ENCODE data around the gene RPA3.

RPA3 gene

DNA sequence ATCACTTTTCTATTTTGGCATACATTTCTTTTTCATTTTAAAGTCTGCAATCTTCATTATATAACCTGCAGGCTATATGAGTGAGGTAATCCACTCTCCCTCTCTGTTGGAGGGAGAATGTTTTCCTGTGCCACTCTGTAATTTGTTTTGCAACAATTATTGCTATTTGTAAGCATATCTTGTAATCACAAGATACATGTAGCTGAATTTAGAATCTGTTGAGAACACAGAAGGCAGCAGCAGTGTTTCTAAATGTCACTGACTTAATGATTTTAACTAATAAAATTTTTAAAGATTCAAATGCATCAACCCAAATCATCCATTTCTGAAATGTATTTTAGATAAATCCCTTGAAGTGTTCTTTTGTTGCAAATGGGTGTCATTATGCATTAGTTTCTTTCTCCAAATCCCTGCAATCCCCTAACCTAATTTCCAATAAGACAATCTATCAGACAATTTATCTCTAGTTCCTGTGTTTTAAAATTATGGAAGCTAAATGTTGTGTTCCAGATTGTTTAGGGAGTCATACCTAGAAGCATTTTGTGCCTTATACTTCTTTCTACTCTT, 97.7 kb downstream of the RPA3 start:
- Mint-ChIP-seq H3K4me1 (peaks cover 15% of the 10 kb centered on the region), H3K9me3 (no peaks in the 10 kb centered on the region), H3K27me3 (peaks cover 6% of the 10 kb centered on the region), H3K27ac (no peak overlapping the region), H3K4me3 (no peak overlapping the region)
- no peak for DNase-seq
- no peak for ATAC-seq

DNA sequence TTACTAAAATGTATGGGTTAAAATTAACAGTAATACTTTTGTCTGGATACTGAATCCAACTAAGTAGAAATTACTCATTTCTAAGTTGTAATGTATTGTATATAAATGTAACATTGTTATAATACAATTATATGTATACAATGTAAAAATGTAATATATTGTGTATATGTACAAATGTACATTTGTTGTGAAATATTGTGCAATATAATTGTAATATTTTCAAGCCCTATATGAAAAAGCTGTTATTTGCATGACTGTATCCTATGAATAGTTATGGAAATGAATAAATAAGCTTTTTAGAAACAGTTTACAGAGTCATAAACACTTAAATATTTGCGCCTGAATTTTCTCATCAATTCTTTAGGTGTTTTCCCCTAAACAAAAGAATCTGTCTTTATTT, 98.2 kb downstream of the RPA3 start:
- H3K4me1 Mint-ChIP-seq: peaks cover 15% of the 10 kb centered on the region

DNA sequence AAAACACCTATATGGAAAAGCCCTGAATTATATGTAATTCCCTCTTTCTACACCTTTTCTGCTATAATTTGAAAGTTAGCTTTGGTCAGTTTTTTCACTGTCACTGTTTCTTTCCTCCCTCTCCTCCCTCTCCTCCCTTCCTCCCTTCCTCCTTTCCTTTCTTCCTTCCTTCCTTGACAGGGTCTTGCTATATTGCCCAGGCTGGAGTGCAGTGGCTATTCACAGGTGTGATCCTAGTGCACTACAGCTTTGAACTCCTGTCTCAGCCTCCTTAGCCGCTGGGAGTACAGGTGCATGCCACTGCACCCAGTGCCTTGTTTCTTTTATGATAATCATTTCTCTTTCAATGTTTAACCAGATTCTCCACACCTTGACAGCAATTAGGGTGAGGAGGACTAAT, 100.0 kb downstream of the RPA3 start:
- Mint-ChIP-seq H3K27ac (no peak overlapping the region), H3K4me3 (no peak overlapping the region), H3K27me3 (no peaks in the 10 kb centered on the region)

More for the DNA sequence above, 98.2 kb downstream of the RPA3 start:
- H3K4me3 Mint-ChIP-seq: no peak overlapping the region
- no peak overlapping the region for H3K27ac Mint-ChIP-seq
- H3K27me3 Mint-ChIP-seq: peaks cover 6% of the 10 kb centered on the region
- no peaks in the 10 kb centered on the region for H3K9me3 Mint-ChIP-seq
- no peak for DNase-seq
- no peak for ATAC-seq

DNA sequence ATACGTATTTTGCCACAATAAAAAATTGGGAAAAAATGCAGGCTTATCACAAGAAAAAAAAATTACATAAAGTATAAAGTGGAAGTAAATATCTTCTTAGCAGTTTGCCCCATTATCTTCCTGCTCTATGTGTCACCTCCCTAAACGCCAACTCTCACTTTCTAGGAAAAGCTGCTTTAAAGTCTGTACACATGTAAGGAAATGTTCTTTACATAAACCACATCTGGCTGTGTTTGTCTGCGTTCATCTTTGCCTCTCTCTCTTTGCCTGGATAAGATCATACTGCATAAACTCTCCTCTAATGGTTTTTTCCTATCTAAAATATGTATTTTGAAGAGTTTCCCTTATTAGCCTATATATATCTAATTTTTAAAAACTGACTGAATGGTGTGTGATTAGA, 100.9 kb downstream of the RPA3 start:
- H3K9me3 Mint-ChIP-seq: no peaks in the 10 kb centered on the region
- peaks cover 15% of the 10 kb centered on the region for H3K4me1 Mint-ChIP-seq
- H3K27me3 Mint-ChIP-seq: no peaks in the 10 kb centered on the region
- no peak for ATAC-seq
- no peak for DNase-seq
- no peak overlapping the region for H3K4me3 Mint-ChIP-seq
- H3K27ac Mint-ChIP-seq: no peak overlapping the region

More for the DNA sequence above, 100.0 kb downstream of the RPA3 start:
- no peak for ATAC-seq
- no peaks in the 10 kb centered on the region for H3K9me3 Mint-ChIP-seq
- DNase-seq: no peak
- peaks cover 15% of the 10 kb centered on the region for H3K4me1 Mint-ChIP-seq

DNA sequence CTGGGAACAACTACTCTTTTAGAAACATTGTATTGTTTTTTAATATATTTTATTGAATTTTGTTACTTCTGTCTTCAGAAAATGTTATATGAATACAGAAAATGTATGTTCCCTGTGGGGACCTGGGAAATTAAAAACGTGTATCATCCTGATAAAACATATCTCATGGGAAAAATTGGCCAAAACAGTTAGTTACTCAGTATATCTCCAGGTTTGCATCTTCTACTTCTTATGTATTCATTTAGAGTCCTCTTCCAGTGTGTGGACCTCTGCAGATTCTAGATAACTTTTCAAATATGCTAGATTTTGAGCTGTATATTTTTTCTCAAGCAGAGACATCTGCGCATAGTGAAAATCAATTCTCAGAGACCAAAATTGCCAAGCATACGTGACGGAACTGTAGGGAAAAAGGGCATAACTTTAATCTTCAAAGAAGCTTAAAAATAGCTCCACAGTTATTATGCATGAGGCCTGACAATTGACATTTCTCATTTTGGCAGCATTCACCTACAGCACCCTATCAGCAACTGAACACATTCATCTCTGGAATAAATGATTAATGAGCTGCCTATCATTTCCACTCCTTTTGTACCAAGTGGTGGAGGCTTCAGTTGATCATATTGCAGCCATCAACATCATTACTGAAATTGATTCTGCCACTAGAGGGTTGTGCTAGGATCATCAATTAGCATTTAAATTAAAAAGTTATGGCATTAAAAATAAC, 104.2 kb downstream of the RPA3 start:
- no peak overlapping the region for H3K4me3 Mint-ChIP-seq
- H3K27ac Mint-ChIP-seq: no peak overlapping the region
- peaks cover 19% of the 10 kb centered on the region for H3K4me1 Mint-ChIP-seq
- H3K27me3 Mint-ChIP-seq: no peaks in the 10 kb centered on the region
- no peak for DNase-seq
- no peaks in the 10 kb centered on the region for H3K9me3 Mint-ChIP-seq
- ATAC-seq: no peak

GRCh38 chr7:7613210-7613609, 105.2 kb downstream of the RPA3 start:
- Mint-ChIP-seq H3K27ac (no peak overlapping the region), H3K4me1 (peaks cover 19% of the 10 kb centered on the region), H3K4me3 (no peak overlapping the region), H3K9me3 (no peaks in the 10 kb centered on the region), H3K27me3 (no peaks in the 10 kb centered on the region)
- ATAC-seq (no peak), DNase-seq (no peak)

DNA sequence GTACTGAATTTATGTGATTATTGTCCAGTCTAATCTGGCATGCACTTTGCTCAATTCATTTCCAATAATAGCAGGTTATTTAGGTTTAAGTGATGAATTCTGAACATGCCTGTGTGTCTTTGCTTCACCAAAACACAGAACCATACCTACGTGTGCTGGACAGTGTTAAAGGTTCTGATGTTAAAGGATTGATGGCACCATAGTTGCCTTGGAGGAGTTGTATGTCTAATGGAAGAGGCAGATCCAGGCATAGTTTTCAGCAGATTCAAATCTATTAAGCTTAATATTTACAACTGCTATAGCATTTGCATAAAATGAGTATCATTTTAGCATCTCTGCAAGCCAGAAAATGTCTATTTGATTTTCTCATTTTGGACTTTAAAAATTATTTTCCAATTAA, 105.9 kb downstream of the RPA3 start:
- H3K27ac Mint-ChIP-seq: no peak overlapping the region
- no peaks in the 10 kb centered on the region for H3K9me3 Mint-ChIP-seq

DNA sequence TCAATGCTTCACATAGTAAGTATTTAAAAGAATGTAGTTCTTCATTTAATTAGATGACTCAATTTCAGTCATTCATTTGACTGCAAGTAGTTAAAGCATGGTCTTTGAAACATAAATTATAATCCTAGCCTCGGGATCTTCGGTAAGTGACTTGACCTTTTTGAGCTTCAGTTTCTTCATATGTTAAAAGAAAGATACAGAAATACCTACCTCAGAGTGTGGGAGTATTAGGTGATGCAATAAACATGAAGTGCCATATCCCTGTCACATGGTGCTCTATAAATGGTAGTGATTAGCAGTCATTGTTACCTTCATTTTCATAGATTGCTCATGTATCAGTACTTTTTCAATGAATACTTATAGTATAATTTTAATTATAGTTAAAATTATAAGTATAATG, 109.1 kb downstream of the RPA3 start:
- Mint-ChIP-seq H3K9me3 (no peaks in the 10 kb centered on the region), H3K4me3 (no peak overlapping the region), H3K27ac (peak overlapping the region in 1 of 2 donors; percentile 61), H3K4me1 (peaks cover 4% of the 10 kb centered on the region), H3K27me3 (no peaks in the 10 kb centered on the region)
- DNase-seq (no peak), ATAC-seq (no peak)

More for the DNA sequence above, 105.9 kb downstream of the RPA3 start:
- no peak for ATAC-seq
- Mint-ChIP-seq H3K27me3 (no peaks in the 10 kb centered on the region), H3K4me3 (no peak overlapping the region), H3K4me1 (peaks cover 15% of the 10 kb centered on the region)
- DNase-seq: no peak

DNA sequence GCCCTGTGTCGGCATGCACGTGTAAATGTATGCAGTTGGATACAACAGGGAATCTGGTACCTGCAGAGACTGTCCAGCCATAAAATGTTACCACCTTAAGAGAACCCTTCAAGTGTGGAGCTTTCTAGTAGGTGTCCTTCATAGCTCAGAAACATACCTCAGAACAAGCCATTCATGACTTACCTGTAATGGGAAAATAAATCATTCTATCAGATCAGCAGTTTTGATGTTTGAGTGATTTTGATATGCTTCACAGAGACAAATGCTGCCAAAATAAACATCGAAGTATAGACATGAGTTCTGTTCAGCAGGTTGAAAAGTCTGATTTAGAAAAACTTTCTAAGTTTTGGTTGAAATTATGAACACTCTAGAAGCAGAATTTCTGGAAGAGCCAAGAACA, 111.4 kb downstream of the RPA3 start:
- DNase-seq (no peak), ATAC-seq (no peak)
- H3K27me3 Mint-ChIP-seq: no peaks in the 10 kb centered on the region
- H3K4me1 Mint-ChIP-seq: peaks cover 4% of the 10 kb centered on the region
- no peaks in the 10 kb centered on the region for H3K9me3 Mint-ChIP-seq
- H3K4me3 Mint-ChIP-seq: no peak overlapping the region
- H3K27ac Mint-ChIP-seq: no peak overlapping the region

- Mint-ChIP-seq H3K9me3 (peaks cover 11 to 17% of the 10 kb centered on the region in 2 donors), H3K4me3 (no peak overlapping the region), H3K27ac (no peak overlapping the region), H3K4me1 (no peaks in the 10 kb centered on the region), H3K27me3 (no peaks in the 10 kb centered on the region)
- ATAC-seq (no peak), DNase-seq (no peak)
These were observed 122.2 kb downstream of the RPA3 start for GRCh38 chr7:7596176-7596575.

- Mint-ChIP-seq H3K4me1 (no peaks in the 10 kb centered on the region), H3K27me3 (no peaks in the 10 kb centered on the region), H3K9me3 (peaks cover 6 to 10% of the 10 kb centered on the region in 2 donors), H3K4me3 (no peak overlapping the region), H3K27ac (no peak overlapping the region)
- ATAC-seq (no peak), DNase-seq (no peak)
These were observed 123.0 kb downstream of the RPA3 start for GRCh38 chr7:7595451-7595850.

All from stimulated activated naive CD8-positive, alpha-beta T cell treated with anti-CD3 and anti-CD28 coated beads, Interleukin-15, amount 100 ng/mL, for 72 hours (primary cell).